ENCODE data around the gene DICER1. TPM values are rescaled to one million over a fixed set of nuclear protein-coding genes. Genes with fewer than 3 reads are reported as not detected.

Gene DICER1
- total and polyA plus RNA-seq, 2 donors (not counting 3 experiments of a cell fraction or from before 2014, with no cell fraction given), result 8.3 to 43.6 TPM

DNA sequence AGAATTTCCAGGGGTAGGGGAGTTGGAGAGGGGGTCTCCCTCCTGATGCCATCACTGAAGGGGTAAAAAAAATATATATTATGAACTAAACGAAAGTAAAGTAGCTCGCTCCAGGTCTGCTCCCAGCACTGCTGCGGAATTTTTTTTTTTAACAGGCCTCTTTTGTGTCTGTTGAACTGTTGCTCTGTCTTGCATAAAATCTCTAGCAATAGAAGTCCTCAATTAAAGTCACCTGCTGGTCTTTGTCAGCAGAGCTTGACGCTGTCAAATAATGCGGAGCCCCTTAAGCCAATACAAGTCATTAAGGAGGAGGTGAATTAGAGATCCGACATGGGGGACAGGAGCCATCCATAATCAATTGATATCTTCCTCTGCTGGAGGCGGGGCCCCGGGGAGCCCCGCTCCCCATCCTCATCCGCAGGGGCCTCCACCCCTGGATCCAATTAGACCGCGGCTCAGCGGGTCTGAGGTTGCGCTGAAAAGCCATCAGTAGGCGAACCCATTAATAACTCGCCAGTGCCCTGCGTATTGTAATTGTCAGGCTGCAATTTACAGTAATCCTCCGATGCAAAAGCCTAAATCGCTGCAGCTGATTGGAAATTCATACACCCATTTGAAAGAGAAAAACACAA, 85.6 kb downstream of the DICER1 start:
- TF ChIP-seq EZH2 (IDR thresholded peaks at IDR 0.05; ENCODE audit: borderline replicate concordance, low read depth, low read length, severe bottlenecking), result no peak
- Histone ChIP-seq H3K9me1 (replicated peaks; ENCODE audit: control insufficient read depth, extremely low read depth, insufficient read depth, low read length) (no peaks in the 10 kb centered on the region), H3K4me2 (ENCODE audit: insufficient read depth, low read length) (no peak overlapping the region), H3K36me3 (ENCODE audit: control insufficient read depth in 2 of 2, extremely low read depth in 1 of 2, insufficient read depth in 2 of 2, low read length in 2 of 2) (no peaks in the 10 kb centered on the region), H3K9ac (replicated peaks; ENCODE audit: extremely low read depth, insufficient read depth, low read length) (no peak overlapping the region), H2AFZ (ENCODE audit: low read depth, low read length) (no peak overlapping the region), H3K27me3 (ENCODE audit: control insufficient read depth in 2 of 2, insufficient read depth in 2 of 2, low read length in 2 of 2) (no peaks in the 10 kb centered on the region), H3K27ac (ENCODE audit: insufficient read depth, low read depth, low read length) (no peak overlapping the region), H3K4me1 (ENCODE audit: control insufficient read depth, extremely low read depth, insufficient read depth, low read length) (no peaks in the 10 kb centered on the region), H3K9me3 (replicated peaks; ENCODE audit: control insufficient read depth, insufficient read depth, low read length) (no peaks in the 10 kb centered on the region), H3K4me3 (replicated peaks in 1 of 3; ENCODE audit: insufficient read depth in 1 of 3, low read depth in 1 of 3, low read length in 3 of 3) (no peak overlapping the region), H3K79me2 (ENCODE audit: control insufficient read depth, insufficient read depth, low read length) (no peaks in the 10 kb centered on the region), H4K20me1 (replicated peaks; ENCODE audit: control insufficient read depth, extremely low read depth, insufficient read depth, low read length) (no peaks in the 10 kb centered on the region)
- BruUV-seq (replicated peaks), result no TSS peak
- ChIA-PET POLR2A (no interaction called here), CTCF (no interaction called here)
- intact Hi-C loops (cut with micrococcal nuclease), result no loop called here
- DNase-seq (ENCODE audit: low read depth, low spot score), result no peak
- no peak for FAIRE-seq
- dilution Hi-C loops (cut with MboI; ENCODE audit: extremely low pct_ligation_motif_present, low sequenced_read_pairs), result no loop called here

DNA sequence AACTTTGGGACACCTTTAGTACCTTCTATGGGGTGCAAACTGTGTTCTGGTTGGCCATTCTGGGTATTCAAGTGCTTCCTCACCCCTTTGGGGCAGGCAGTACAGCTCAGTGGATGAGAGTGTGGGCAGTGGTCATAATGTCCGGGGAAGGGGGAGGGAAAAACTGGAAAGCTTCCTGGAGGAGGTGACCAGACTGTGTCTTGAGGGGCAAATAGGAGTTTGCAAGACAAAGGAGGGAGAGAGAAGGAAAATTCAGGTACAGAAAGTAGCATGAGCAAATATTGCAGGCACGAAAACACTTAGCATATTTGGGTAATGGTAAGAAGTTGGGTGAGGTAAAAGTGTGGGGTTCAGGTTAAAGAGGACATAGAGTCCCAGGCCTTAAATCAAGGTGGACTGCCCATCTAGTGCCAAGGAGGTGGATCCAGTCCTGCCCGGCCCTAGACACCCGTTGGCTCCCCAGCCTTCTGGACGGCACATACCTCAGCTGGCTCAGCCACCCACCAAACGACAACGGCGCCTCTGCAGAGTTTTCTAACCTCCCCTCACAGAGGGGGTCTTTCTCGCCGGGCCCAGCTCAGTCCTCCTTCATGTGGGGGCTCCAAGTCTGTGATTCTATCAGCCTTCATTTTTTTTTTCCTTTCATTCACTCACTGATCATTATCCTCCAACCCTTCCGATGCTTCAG, 86.4 kb downstream of the DICER1 start:
- H3K9me1 ChIP-seq (replicated peaks; ENCODE audit: control insufficient read depth, extremely low read depth, insufficient read depth, low read length), result no peaks in the 10 kb centered on the region
- no peak for DNase-seq (ENCODE audit: low read depth, low spot score)
- intact Hi-C loops (cut with micrococcal nuclease) (no loop called here), dilution Hi-C loops (cut with MboI; ENCODE audit: extremely low pct_ligation_motif_present, low sequenced_read_pairs) (no loop called here)
- no peak overlapping the region for H3K27ac ChIP-seq (ENCODE audit: insufficient read depth, low read depth, low read length)
- no peak overlapping the region for H3K9ac ChIP-seq (replicated peaks; ENCODE audit: extremely low read depth, insufficient read depth, low read length)
- TF ChIP-seq JUN (IDR thresholded peaks at IDR 0.05; ENCODE audit: borderline replicate concordance, insufficient read depth, insufficient read length, low read depth) (no peak), EZH2 (IDR thresholded peaks at IDR 0.05; ENCODE audit: borderline replicate concordance, low read depth, low read length, severe bottlenecking) (no peak), POLR2A (IDR thresholded peaks at IDR 0.05; ENCODE audit: low read depth, low read length) (no peak), MAX (IDR thresholded peaks at IDR 0.05; ENCODE audit: insufficient read depth, insufficient read length) (no peak), MYC (IDR thresholded peaks at IDR 0.05; ENCODE audit: low read depth, low read length) (no peak), FOS (IDR thresholded peaks at IDR 0.05; ENCODE audit: borderline replicate concordance, insufficient read depth, low read length) (no peak), CTCF (IDR thresholded peaks at IDR 0.05; ENCODE audit: extremely low read depth in 1 of 2, insufficient read depth in 1 of 2, low read depth in 1 of 2, low read length in 2 of 2) (no peak), GATA2 (IDR thresholded peaks at IDR 0.05; ENCODE audit: insufficient read depth, insufficient read length, low read depth, low read length) (no peak), POLR2AphosphoS5 (IDR thresholded peaks at IDR 0.05; ENCODE audit: insufficient read depth, low read depth, low read length) (no peak)
- FAIRE-seq, result no peak
- H3K4me3 ChIP-seq (replicated peaks in 1 of 3; ENCODE audit: insufficient read depth in 1 of 3, low read depth in 1 of 3, low read length in 3 of 3), result no peak overlapping the region
- no peaks in the 10 kb centered on the region for H3K27me3 ChIP-seq (ENCODE audit: control insufficient read depth in 2 of 2, insufficient read depth in 2 of 2, low read length in 2 of 2)
- no peaks in the 10 kb centered on the region for H3K9me3 ChIP-seq (replicated peaks; ENCODE audit: control insufficient read depth, insufficient read depth, low read length)
- no TSS peak for BruUV-seq (replicated peaks)
- no peaks in the 10 kb centered on the region for H3K36me3 ChIP-seq (ENCODE audit: control insufficient read depth in 2 of 2, extremely low read depth in 1 of 2, insufficient read depth in 2 of 2, low read length in 2 of 2)
- H2AFZ ChIP-seq (ENCODE audit: low read depth, low read length), result no peak overlapping the region
- H3K4me2 ChIP-seq (ENCODE audit: insufficient read depth, low read length), result no peak overlapping the region
- no peaks in the 10 kb centered on the region for H4K20me1 ChIP-seq (replicated peaks; ENCODE audit: control insufficient read depth, extremely low read depth, insufficient read depth, low read length)
- CTCF ChIA-PET, result interaction anchor here (0.6 kb wide), 1 partner anchor 291 kb away, joined by 3 read pairs; no protein-coding TSS in a partner anchor
- no peaks in the 10 kb centered on the region for H3K4me1 ChIP-seq (ENCODE audit: control insufficient read depth, extremely low read depth, insufficient read depth, low read length)
- POLR2A ChIA-PET, result no interaction called here
- no peaks in the 10 kb centered on the region for H3K79me2 ChIP-seq (ENCODE audit: control insufficient read depth, insufficient read depth, low read length)
